Hematopoietic multipotent progenitor cell treated with erythropoietin and hydrocortisone succinate and interleukin-3 and kit ligand, for 4 days (in vitro differentiated cells): Measurements from ENCODE around the gene LNX2.

Experiments
- DNase-seq: peaks from one replicate; pipeline ENCODE4 v3.0.0-alpha.2; 2015

The LNX2 gene

DNA sequence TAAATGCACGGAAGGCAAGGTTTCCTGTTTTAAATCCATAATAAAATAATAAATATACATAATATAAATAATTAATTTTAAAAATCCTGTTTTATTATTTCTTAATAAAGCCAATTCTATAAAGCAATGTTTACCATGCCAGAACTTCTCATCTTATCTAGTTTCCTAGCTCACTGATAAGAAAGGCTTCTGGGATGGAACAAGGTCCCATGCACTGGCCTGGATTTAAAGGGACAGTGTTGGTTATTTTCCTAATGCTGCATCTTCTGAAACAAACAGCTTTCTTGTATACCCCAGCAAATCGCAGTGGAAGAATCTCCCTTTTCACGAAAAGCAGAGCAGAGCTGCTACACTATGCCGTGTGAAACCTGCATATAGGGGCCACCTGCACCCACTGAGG, 68.8 kb downstream of the LNX2 start:
- no peak for DNase-seq

DNA sequence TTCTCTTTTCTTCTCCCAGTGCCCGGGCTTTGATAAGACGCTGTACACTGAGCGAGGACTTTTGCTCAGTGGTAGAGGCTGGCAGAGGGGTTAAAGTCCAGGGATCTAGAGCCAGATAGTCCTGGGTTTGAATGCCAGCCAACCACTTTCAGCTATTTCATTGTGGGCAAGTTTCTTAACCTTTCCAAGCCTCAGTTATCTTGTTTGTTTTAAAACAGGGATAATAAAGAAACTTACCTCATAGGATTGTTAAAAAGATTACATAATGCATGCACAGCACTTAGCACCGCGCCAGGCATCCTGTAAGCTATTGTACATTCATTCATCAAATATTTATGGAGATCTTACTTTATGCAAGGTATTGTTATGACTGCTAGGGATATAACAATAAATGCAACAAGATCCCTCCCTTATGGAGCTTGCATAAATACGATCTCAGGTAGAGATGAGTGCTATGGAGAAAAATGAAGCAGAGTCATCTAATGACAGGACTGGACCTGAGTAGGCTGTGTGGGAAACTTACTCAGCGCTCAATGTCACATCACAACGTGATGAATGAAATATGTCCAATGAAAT, 70.8 kb downstream of the LNX2 start:
- DNase-seq, result no peak

DNA sequence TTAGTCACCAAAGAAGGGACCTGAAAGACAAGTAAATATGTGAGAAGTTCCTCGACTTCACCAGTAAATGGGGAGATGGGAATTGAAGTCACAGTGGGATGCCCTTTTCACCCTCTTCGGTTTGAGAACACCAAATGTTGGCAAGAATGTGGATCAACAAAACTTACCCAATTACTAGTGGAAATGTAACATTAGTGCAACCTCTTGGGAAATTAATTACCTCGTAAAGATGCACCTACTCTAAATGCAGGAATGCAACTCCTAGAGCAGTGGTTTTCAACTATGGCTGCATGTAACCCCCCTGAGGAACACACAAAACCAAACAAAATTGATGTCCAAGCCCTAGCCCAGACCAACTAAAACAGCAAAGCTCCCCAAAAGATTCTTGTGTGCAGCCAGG, 78.1 kb downstream of the LNX2 start:
- DNase-seq, result no peak

DNA sequence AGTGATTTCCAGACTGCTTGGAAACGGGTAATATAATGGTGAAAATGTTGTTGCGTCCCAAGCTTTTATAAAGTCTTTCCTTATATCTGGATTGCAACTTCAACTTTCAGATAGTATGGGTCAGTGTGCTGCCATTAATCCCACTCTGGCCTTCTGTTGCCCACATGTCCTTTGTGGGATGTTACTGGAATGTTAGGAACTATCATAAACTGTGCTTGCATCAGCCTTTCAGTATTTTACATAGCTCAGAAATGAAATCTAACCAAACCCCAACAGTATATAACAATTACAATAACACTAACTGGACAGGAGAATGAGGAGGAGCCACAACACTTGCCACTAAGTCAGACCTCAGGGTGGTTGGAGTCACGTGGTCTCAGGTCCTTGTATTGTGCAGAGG, 78.9 kb downstream of the LNX2 start:
- DNase-seq, result no peak

DNA sequence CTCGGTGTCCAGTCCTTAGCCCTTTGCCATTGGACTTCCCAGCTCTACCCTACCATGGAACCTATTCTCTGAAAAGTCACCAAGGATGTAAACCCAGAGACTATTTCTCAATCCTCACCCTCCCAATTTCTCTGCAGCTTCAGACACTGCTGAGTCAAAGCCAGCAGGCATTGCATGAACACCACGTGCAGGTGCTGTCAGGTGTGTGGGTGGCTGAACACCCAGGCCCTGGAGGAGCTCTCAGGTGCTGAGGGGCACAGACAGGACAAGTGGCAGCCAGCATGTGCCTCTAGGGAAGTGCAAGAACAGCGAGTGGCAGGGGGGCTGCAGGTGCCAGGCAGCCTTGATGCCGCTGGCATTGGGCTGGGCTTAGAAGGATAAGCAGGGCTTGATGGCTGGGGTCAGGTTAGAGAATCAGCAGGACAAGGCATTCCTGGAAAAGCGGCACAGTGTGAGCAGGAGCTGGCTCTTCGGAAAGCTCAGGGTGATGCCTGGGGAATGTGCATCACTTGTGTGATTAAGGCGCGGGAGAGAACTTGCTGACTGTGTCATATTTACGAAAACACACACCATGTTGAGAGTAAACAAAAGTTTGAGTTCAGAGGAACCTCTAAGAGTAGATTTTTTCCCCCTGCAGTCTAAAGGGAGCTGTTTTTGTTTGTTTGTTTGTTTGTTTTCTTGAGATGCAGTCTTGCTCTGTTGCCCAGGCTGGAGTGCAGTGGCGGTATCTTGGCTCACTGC, 83.8 kb downstream of the LNX2 start:
- no peak for DNase-seq

DNA sequence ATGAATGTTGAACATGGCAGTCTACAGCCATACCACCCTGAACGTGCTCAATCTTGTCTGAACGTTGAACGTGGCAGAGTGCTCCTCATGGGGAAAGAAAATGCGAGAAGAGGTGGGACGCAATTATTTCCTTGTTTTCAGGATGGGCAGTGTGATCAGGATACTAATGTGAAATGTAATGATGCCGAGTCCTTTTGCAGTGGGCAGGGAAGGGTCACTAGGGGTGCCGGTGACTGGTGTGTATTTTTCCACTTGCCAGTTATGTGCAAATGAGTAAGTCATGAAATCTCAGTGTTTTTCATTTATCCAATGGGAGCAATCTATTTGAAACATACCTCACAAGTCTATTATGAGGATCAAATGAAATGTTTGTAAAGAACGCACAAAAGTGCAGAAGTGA, 84.8 kb downstream of the LNX2 start:
- DNase-seq, result no peak

DNA sequence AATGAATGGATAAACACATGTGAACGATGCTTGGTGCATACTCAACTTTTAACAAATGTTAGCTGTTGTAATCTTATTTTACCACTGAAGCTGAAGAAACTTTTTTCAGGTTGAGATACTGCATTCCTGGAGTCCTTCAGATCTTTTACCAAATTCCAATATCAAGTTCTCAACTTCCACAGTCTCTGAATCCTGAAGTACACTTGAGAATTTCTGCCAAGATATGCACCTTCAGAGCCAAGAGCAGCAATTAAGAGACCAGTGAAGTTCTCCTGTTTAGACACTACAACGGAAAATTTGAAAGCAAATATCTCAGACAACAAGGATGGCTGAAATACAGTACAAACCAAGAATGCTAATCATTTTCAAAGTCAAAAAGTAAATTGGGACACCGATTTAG, 85.3 kb downstream of the LNX2 start:
- DNase-seq, result no peak

DNA sequence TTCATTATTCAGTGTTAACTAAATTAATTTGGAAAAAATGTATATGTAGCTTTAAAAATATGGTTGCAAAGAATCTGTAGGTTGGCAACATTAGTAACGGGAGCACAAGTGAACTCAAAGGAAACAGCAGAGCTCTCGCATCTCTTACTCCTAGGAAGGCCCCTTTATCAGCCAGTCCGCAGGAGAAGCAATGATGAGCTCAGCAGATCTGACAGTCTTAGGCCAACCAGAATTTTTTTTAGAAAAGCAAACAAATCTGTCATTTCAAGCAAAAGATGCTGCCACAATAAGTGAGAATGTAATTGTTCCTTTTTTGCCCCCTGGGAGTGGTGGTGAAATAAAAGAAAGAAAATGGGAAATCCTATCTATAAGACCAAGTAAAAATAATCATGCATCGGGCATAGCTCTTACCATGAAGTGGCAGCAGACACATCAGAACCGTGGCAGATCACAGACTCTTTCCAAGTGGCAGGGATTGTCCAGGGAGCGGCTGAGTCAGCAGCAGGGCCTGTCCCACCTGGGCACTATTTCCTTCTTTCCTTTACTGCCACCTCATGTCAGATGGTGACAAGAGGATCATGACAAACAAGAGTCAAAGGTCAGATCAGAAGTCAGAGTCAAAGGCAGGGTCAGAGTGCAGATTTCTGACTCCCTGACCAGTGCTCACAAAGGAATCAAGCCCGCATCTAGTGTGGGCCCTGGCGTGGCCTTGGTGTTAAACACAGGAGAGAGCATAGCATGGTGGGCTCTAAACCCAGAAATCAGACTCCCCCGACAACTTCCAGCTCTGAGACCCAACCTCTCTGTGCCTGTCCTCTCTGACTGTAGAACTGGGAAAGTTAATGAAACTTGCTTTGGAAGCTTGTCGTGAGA, 86.0 kb downstream of the LNX2 start:
- peak; percentile 45 for DNase-seq

DNA sequence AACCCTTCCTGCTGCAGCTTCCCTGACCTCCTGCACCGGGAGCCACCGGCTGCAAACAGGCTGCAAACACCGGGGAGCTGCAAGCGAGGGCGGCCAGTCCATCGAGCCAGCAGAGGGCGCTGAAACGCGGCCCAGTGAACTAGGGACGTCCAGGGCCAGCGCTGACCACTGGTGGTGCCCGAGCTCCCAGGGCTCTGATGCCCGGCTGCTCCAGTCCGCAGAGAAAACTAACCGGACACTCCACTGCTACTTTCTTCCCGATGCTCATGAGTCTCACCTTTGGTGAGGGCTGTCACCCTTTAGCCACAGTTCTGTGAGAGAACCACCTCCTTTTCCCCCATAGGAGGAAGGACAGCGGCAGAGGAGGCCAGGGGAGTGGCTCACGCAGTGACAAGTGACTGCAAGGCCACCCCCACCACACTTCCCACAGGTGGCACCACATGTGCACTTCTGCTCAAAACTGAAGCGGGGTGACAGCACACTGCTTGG, 87.1 kb downstream of the LNX2 start:
- peak; percentile 74 for DNase-seq

DNA sequence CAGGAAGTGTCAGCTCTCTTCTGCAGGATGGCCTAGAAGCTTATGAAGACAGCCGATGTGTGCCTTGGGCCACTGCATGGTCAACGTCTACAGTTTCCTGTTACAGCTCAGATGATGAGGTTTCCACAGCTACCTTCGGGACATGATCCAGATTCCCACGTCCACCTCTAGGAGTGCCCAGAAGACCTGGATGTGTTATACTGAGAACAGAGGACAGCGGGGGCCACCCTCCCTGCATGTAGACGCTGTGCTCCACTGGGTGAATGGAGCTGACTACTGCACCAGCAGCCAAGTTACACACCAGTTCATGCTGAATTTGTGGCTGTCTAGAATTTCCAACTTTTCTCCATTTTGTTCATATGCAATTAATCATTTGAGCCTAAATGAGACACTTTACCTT, 91.4 kb downstream of the LNX2 start:
- no peak for DNase-seq

DNA sequence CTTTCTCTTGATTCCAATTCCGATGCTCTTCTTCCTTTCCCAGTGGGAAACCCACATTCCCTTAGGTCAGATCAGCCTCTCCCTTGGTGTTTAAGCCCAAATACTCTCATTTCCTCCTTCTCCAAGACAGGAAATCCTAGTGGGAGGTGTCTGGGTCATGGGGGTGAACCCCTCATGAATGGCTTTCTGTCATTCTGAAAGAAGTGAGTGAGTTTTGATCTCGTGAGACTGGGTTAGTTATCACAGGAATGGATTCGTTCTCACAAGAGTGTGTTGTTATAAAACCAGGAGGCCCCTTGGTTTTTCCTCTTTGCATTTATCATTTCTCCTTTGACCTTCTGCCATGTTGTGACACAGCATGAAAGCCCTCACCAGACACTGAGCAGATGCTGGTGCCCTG, 93.8 kb downstream of the LNX2 start:
- DNase-seq, result no peak

DNA sequence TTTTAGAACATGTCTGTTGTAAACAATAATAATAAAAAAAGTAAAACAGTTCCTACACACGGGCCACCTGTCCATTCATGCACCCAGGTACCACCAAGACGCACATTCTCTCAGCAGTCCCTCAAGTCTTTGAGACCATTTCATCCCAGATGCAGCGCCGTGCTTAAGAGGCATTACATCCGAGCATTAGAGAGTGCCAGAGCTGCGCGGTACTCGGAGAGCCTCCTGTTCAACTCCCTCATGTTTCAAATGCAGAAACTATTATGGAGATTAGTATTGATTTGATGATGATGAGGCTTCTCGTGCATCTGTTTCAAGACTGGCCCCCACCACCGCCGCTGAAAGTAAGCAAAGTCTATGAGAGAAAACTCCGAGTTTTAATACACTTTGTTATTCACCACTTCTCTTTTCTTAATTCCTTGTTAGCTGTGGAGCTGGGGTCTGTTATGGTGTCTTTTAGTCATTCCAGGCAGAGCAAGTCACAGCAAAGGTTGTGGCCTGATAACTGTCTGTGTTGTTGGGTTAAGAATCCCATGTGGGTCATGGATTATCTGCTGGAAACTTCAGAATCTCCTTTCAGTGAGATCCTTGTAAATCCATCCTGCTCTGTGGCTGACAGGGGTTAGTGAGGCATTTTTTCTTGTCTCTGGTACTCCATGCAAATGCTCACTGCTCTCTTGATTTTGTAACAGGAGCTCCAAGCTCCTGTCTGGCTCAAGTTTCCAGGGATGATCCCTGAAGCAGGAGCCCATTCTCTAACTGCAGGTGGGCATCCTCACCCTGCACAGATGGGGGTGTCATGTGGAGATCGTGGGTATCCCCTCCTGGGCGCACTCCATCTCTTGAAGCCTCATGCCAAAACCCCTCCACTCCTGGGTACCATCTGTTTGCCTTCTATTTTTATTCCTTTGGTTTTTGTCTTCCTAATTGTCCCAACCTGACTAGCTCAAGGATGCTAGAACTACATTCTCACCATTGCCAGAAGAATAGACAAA, 95.1 kb downstream of the LNX2 start:
- DNase-seq, result no peak

DNA sequence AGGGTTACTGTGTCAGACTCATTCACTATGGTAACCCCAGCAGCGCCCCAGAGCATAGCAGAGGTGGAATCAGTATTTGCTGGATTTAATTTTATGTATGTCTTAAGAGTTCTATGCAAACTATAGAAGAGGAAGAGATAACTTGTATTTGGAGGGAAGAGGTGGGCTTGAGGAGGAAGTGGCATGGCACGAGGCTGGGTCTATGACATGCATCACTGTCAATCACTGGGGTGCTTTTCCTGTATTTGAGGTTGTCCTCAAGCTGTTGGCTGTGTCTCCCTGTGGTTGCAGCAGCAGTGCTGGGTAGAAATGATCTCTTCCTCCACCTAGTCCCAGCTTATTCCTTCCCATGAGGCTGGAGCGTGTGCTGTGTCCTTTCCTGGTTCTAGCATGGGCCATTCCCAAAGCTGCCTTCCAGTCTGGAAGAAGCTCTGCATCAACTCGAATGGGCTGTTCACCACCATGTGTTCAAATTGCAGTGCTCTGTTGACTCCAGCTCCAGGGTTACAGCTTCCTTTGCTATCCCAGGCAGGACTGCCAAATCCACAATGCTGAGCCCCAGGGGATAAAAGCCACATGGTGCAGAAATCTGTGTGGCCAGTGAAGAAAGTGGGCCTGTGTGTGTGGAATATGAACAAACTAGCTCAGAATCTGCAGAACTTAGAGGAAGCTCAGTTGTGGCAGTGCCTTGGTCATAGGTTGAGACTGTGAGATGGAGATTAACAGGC, 96.8 kb downstream of the LNX2 start:
- DNase-seq, result peak; percentile 63

DNA sequence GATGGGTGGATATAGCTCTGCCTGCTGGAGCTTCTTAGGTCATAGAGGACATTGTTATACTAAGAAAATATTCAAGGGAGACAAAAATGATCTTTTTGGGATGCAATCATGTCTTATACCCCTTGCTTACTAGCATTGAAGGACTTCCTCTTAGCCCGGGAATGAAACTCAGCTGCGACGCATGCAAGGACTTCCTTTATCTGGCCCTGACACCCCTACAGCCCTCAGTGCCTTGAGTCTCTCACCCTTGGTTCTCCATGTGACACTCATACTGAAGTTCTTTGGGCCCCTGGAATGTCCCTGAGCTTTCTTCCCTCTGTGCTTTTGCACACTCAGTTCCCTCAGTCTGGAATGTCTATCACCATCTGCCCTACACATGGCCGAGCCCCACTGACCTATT, 97.5 kb downstream of the LNX2 start:
- DNase-seq, result peak; percentile 67

DNA sequence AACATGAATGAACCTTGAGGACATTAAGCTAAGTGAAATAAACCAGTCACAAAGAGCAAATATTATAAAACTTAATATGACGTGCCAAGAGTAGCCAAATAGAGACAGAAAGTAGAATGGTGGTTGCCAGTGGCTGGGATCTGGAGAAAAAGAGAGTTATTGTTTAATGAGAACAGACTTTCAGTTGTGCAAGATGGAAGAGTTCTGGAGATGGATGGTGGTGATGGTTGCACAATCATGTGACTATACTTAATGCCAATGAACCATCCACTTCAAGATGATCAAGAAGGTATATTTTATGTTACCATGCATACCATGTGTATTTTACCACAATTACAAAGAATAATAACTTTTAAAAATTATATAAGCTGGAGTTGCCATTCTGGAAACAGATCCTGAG, 104.2 kb downstream of the LNX2 start:
- DNase-seq, result no peak

DNA sequence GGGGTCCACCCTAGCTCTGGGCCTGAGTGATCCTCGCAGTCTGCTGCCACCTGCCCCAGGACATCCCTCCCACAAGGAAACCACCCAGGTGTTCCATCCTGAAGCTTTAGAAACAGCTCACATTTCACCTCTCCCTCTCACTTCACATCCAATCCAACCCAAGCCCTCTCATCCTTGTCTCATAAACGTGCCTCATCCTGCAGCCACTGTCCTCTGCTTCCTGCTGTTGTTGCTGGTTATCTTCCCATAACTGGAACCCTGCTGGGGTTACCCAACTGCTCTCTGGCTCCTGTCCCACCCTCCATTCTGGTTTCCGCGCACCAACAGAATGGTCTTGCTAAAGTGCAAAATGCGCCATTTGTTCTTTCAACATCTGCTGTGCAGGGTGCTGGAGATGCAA, 110.2 kb downstream of the LNX2 start:
- DNase-seq, result no peak

DNA sequence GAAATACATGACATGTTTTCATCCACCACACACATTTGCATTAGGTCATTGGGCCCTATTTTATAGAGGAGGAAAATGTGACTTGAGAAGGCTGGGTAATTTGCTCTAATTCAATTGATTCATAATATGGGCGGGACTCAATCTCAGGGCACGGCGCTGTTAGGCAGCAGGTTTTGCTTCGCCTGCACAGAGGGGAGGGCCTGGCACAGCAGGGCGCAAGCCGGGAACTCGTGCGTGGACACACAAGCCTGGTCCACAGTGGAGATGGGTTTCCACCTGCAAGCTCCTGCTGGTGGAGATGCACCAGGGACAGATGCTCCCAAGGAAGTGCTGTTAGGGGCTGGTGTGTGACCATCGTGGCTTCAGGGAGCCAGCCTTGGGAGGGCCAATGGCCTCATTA, 111.5 kb downstream of the LNX2 start:
- no peak for DNase-seq

DNA sequence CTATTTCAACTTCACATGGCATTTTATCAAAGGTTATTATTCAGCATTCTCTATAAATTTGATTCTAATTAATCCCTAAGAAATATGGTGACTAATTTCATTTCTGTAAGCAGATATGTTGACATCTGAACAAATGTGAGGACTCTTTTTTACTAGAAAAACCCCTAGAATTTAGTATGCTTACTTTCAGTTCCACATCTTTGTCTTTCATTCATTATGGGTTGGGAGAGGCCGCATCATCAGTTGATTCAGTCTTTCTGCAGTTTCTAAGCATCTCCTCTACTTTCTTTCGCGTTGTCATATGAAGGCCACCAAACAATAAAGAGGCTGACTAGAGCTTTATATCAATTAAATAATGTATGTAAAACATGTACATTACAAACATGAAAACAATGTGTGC, 114.5 kb downstream of the LNX2 start:
- no peak for DNase-seq

DNA sequence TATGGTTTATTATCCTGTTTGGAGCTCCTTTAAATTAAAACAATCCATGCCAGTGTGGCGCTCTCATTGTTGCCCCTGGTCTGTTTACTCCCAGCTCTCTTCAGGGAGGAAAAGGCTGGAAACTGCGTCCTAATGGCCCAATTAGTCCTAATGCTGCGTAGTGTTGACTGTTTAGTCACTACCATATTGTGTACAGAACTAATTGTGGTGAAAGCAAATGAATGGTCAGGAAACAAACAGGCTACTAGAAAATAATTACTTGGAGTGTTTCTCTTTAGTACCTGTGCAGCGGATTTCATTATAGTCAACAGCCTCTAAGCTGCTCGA, 115.5 kb downstream of the LNX2 start:
- no peak for DNase-seq

DNA sequence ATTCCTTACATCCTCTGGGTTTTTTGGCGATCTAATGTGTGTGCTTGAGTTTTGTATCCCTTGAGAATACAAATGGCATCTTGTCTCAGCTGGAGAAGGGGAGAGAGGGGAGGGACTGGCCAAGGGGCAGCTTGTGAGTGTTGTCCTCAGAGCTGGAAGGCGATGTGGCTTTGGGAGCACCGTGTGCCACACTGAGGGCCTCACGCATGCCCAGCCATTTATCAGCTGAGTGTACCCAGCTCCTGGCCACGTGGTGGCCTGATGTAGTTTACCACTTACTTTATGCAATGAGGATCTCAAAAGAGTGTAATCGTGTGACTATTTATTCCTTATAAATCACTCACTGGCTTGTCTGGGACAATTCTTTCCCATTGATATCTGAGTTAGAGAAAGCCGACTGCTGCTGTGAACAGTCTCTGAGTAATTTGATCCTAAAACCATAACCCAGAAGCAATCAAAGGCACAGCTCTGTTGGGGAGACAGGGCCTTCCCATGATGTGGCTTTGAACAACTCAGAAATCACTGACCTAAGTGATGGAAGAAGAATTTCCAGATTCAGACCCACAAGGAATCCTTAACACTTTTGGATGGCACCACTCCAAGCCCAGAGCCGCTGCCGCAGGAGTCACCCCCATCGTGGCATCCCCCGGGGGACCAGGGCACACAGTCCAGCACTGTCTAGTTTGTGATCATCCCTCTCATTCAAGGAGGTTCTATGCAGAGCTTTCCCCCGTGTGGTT, 116.0 kb downstream of the LNX2 start:
- DNase-seq, result no peak

DNA sequence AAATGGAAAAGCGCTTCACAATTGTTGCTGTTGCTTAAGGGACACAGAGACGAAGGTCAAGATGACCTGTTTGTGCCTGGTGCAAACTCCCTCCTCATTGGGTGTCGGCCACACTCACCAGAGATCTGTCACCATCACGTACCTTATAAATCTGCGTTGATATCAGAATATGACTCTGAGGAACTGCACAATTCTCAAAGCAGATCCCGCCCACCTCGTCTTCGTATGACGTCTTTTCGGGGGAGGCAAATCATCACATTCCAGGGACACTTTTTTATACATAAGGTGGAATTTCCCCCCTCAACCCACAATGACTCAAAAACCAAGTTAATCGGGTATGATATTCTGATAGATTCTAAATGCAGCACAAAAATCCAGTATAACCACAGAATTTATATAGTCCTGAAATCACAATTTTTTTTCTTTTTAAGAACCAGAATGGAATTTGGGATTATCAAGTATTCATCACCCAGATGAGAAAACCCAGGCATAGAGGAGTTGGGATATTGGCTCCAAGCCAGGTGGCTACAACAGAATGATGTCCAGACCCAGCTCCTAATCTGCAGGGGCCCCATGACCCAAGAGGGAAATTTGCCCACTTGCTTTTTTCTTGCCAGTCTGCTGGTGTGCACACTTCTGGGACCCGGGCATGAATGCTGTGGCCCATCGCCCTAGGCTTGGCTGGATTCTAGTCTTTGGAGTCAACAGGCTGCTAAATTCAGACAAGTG, 119.4 kb downstream of the LNX2 start:
- no peak for DNase-seq
